Neural cell (in vitro differentiated cells): ENCODE data around the gene RHOA. TPM values are rescaled to one million over a fixed set of nuclear protein-coding genes. Genes with fewer than 3 reads are reported as not detected.

Experiments
- H2AFZ ChIP-seq: fragments of 200-600, 300-800 bp; sonication (generic), shearing (Covaris generic); 2 replicates; pipeline ENCODE4 v1.6.0; 2014; ENCODE audit warnings: low read depth, mild to moderate bottlenecking, antibody characterized with exemption, low read length, moderate library complexity
- H3F3A ChIP-seq: fragments of 200-600 bp; shearing (Covaris generic); 2 replicates; pipeline ENCODE4 v1.6.1; 2016; ENCODE audit warnings: mild to moderate bottlenecking, moderate library complexity, mixed read lengths, antibody characterized with exemption, low read length; ENCODE audit not compliant: insufficient read depth, poor library complexity, severe bottlenecking
- H3K27ac ChIP-seq: fragments of 200-600, 300-800 bp; sonication (generic), shearing (Covaris generic); 2 replicates; pipeline ENCODE4 v1.5.1; 2014; ENCODE audit warnings: mild to moderate bottlenecking, low read length, moderate library complexity
- H3K27me3 ChIP-seq: fragments of 300-800, 200-600 bp; sonication (generic), shearing (Covaris generic); 2 replicates; pipeline ENCODE4 v1.6.0; 2014; ENCODE audit warnings: mild to moderate bottlenecking, low read depth, low read length, moderate library complexity; ENCODE audit not compliant: insufficient read depth
- H3K36me3 ChIP-seq: fragments of 300-800, 200-600 bp; sonication (generic), shearing (Covaris generic); 2 replicates; pipeline ENCODE4 v1.5.1; 2014; ENCODE audit warnings: mild to moderate bottlenecking, antibody characterized with exemption, low read length, moderate library complexity; ENCODE audit not compliant: insufficient read depth
- H3K4me2 ChIP-seq: fragments of 300-800, 200-600 bp; sonication (generic), shearing (Covaris generic); 2 replicates; pipeline ENCODE4 v1.6.0; 2014; ENCODE audit warnings: mild to moderate bottlenecking, low read length
- H3K4me3 ChIP-seq: fragments of 300-800, 200-600 bp; sonication (generic), shearing (Covaris generic); 2 replicates; pipeline ENCODE4 v1.5.1; 2014; ENCODE audit warnings: mild to moderate bottlenecking, low read length, moderate library complexity
- H3K79me2 ChIP-seq: fragments of 200-600 bp; shearing (Covaris generic); replicated peaks from 2 replicates; pipeline ENCODE4 v1.6.0; 2014; ENCODE audit warnings: mild to moderate bottlenecking, low read length, moderate library complexity; ENCODE audit not compliant: insufficient read depth
- H3K9ac ChIP-seq: fragments of 300-800, 200-600 bp; sonication (generic), shearing (Covaris generic); 2 replicates; pipeline ENCODE4 v1.6.1; 2016; ENCODE audit warnings: mild to moderate bottlenecking, low read length, mixed read lengths
- H3K9me2 ChIP-seq: fragments of 200-600 bp; shearing (Covaris generic); 2 replicates; pipeline ENCODE4 v1.6.1; 2016; ENCODE audit warnings: mild to moderate bottlenecking, low read length, mixed read lengths; ENCODE audit not compliant: insufficient read depth
- H3K9me3 ChIP-seq: fragments of 200-600, 300-800 bp; sonication (generic), shearing (Covaris generic); 2 replicates; pipeline ENCODE4 v1.6.1; 2016; ENCODE audit warnings: mild to moderate bottlenecking, mixed run types, low read length, moderate library complexity, mixed read lengths
- H4K20me1 ChIP-seq: fragments of 200-600 bp; shearing (Covaris generic); 2 replicates; pipeline ENCODE4 v1.6.1; 2016; ENCODE audit warnings: mild to moderate bottlenecking, mixed run types; ENCODE audit not compliant: insufficient read depth
- CTCF ChIP-seq: fragments of 450-650 bp; IDR thresholded peaks from 2 replicates; pipeline ENCODE4 v1.5.1; 2014; ENCODE audit warnings: antibody characterized with exemption, mild to moderate bottlenecking, moderate library complexity; ENCODE audit not compliant: poor library complexity, severe bottlenecking
- EP300 ChIP-seq: fragments of 450-650 bp; conservative IDR thresholded peaks from 2 replicates; pipeline ENCODE4 v1.6.1; 2014; ENCODE audit warnings: antibody characterized with exemption, mild to moderate bottlenecking, moderate library complexity; ENCODE audit not compliant: poor library complexity, severe bottlenecking
- EZH2 ChIP-seq: fragments of 200-600, 300-800 bp; shearing (Covaris generic), sonication (generic); IDR thresholded peaks from 2 replicates; pipeline ENCODE4 v1.6.1; 2014; ENCODE audit warnings: antibody characterized with exemption, low read length, borderline replicate concordance, mild to moderate bottlenecking; ENCODE audit not compliant: insufficient read depth, poor library complexity, severe bottlenecking
- MXI1 ChIP-seq: fragments of 450-650 bp; conservative IDR thresholded peaks from 2 replicates; pipeline ENCODE4 v1.6.1; 2014; ENCODE audit warnings: antibody characterized with exemption, mild to moderate bottlenecking; ENCODE audit not compliant: poor library complexity, severe bottlenecking
- POLR2AphosphoS5 ChIP-seq: IDR thresholded peaks from 2 replicates; pipeline ENCODE4 v1.6.1; 2012
- RAD21 ChIP-seq: fragments of 450-650 bp; conservative IDR thresholded peaks from 2 replicates; pipeline ENCODE4 v1.6.1; 2014; ENCODE audit warnings: antibody characterized with exemption, mild to moderate bottlenecking, moderate library complexity
- REST ChIP-seq: IDR thresholded peaks from 2 replicates; pipeline ENCODE4 v1.6.1; 2012; ENCODE audit warnings: borderline replicate concordance
- SMC3 ChIP-seq: fragments of 450-650 bp; conservative IDR thresholded peaks from 2 replicates; pipeline ENCODE4 v1.6.1; 2014; ENCODE audit warnings: antibody characterized with exemption, mild to moderate bottlenecking, moderate library complexity; ENCODE audit not compliant: poor library complexity
- TAF1 ChIP-seq: IDR thresholded peaks from 2 replicates; pipeline ENCODE4 v1.6.1; 2012; ENCODE audit warnings: low read depth
- polyA plus RNA-seq: library from polyadenylated mRNA; depleted of rRNA; stranded (reverse); fragments of >200 nt; gene quantifications from 2 replicates; pipeline ENCODE4 v1.2.3, GENCODE V29; 2014

Gene RHOA
- polyA plus RNA-seq, 1 donor from 2014 or later = 159 TPM

- no peak overlapping the region for H3K9ac ChIP-seq
- no peak overlapping the region for H3K4me2 ChIP-seq
- H3K9me3 ChIP-seq = no peaks in the 10 kb centered on the region
- TF ChIP-seq REST (no peak), CTCF (no peak), SMC3 (no peak), RAD21 (no peak), MXI1 (no peak), EP300 (no peak), POLR2AphosphoS5 (no peak), TAF1 (no peak), EZH2 (no peak)
- H3K36me3 ChIP-seq = no peaks in the 10 kb centered on the region
- no peaks in the 10 kb centered on the region for H4K20me1 ChIP-seq
- H2AFZ ChIP-seq = no peak overlapping the region
- no peaks in the 10 kb centered on the region for H3K9me2 ChIP-seq
- H3K27ac ChIP-seq = no peak overlapping the region
- H3F3A ChIP-seq = no peaks in the 10 kb centered on the region
- no peaks in the 10 kb centered on the region for H3K27me3 ChIP-seq
- no peaks in the 10 kb centered on the region for H3K79me2 ChIP-seq
- H3K4me3 ChIP-seq = no peak overlapping the region
Observed at GRCh38 chr3:49453621-49454020, 41.8 kb upstream of the RHOA start.

- H3K27ac ChIP-seq = no peak overlapping the region
- no peak for TF ChIP-seq MXI1
- no peak for TF ChIP-seq RAD21
- TF ChIP-seq EZH2 = no peak
- TF ChIP-seq EP300 = no peak
- TF ChIP-seq SMC3 = no peak
- TF ChIP-seq CTCF = no peak
- no peak for TF ChIP-seq TAF1
- no peak for TF ChIP-seq POLR2AphosphoS5
- TF ChIP-seq REST = no peak
- H3F3A ChIP-seq = no peaks in the 10 kb centered on the region
- H3K4me3 ChIP-seq = no peak overlapping the region
- H3K9ac ChIP-seq = no peak overlapping the region
- H3K27me3 ChIP-seq = no peaks in the 10 kb centered on the region
- H2AFZ ChIP-seq = no peak overlapping the region
- no peaks in the 10 kb centered on the region for H4K20me1 ChIP-seq
- no peaks in the 10 kb centered on the region for H3K79me2 ChIP-seq
- H3K9me2 ChIP-seq = no peaks in the 10 kb centered on the region
- H3K9me3 ChIP-seq = no peaks in the 10 kb centered on the region
- H3K36me3 ChIP-seq = no peaks in the 10 kb centered on the region
- H3K4me2 ChIP-seq = no peak overlapping the region
Observed at GRCh38 chr3:49445391-49445790, 33.6 kb upstream of the RHOA start.
